ENCODE results near the gene NDUFA11.

DNA sequence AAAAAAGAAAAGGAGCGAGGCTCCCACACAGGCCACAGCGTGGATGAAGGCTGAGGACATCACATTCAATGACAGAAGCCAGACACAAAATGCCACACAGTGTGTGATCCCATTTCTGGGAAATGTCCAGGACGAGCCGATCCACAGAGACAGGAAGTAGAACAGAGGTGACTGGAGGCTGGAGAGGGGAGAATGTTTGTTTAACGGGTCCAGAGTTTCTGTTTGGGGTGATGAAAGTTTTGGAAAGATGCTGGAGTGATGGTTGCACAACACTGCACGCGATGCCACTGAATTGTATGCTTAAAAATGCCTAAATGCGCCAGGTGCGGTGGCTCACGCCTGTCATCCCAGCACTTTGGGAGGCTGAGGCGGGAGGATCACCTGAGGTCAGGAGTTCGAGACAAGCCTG lies 32.6 kb downstream of the NDUFA11 start:
- TF ChIP-seq, protein P1, sequence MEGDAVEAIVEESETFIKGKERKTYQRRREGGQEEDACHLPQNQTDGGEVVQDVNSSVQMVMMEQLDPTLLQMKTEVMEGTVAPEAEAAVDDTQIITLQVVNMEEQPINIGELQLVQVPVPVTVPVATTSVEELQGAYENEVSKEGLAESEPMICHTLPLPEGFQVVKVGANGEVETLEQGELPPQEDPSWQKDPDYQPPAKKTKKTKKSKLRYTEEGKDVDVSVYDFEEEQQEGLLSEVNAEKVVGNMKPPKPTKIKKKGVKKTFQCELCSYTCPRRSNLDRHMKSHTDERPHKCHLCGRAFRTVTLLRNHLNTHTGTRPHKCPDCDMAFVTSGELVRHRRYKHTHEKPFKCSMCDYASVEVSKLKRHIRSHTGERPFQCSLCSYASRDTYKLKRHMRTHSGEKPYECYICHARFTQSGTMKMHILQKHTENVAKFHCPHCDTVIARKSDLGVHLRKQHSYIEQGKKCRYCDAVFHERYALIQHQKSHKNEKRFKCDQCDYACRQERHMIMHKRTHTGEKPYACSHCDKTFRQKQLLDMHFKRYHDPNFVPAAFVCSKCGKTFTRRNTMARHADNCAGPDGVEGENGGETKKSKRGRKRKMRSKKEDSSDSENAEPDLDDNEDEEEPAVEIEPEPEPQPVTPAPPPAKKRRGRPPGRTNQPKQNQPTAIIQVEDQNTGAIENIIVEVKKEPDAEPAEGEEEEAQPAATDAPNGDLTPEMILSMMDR (tag by site-specific recombination; IDR thresholded peaks at IDR 0.05), result no peak
- TF ChIP-seq MEIS1 (CRISPR knock-in tag; IDR thresholded peaks at IDR 0.05; ENCODE audit: borderline replicate concordance), result no peak
- no peak for TF ChIP-seq ZNF274 (IDR thresholded peaks at IDR 0.05; ENCODE audit: low read length)
- no peak for TF ChIP-seq ZNF274 (tag by site-specific recombination; IDR thresholded peaks at IDR 0.05; ENCODE audit: borderline replicate concordance)
- TF ChIP-seq ZBTB7A (tag by site-specific recombination; IDR thresholded peaks at IDR 0.05; ENCODE audit: low read depth), result no peak
- TF ChIP-seq SP7 (tag by site-specific recombination; IDR thresholded peaks at IDR 0.05), result no peak
- TF ChIP-seq, protein P2, sequence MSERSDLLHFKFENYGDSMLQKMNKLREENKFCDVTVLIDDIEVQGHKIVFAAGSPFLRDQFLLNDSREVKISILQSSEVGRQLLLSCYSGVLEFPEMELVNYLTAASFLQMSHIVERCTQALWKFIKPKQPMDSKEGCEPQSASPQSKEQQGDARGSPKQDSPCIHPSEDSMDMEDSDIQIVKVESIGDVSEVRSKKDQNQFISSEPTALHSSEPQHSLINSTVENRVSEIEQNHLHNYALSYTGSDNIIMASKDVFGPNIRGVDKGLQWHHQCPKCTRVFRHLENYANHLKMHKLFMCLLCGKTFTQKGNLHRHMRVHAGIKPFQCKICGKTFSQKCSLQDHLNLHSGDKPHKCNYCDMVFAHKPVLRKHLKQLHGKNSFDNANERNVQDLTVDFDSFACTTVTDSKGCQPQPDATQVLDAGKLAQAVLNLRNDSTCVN (tag by site-specific recombination; optimal IDR thresholded peaks at IDR 0.05), result no peak
- no peak for TF ChIP-seq ZBTB21 (tag by site-specific recombination; IDR thresholded peaks at IDR 0.05)
- TF ChIP-seq ZNF404 (tag by site-specific recombination; IDR thresholded peaks at IDR 0.05), result no peak
